Tibial artery (tissue), 4 donors: ENCODE data around the gene TCF21.

Experiments used
- DNase-seq, 2 donors: peaks; one replicate each; pipeline ENCODE4 v3.0.0-alpha.2; 2019
- H3K27ac ChIP-seq, 2 donors: fragments of 200-600 bp; sonication (generic) in 1 of 2; 1 replicate in 1 of 2; 2 replicates in 1 of 2; pipeline ENCODE4 v1.5.1; 2018 to 2019; ENCODE audit warnings: mild to moderate bottlenecking in 1 of 2
- H3K27me3 ChIP-seq, 2 donors: fragments of 200-600 bp; sonication (generic) in 1 of 2; one replicate each; pipeline versions ENCODE4 v1.5.1 to v1.6.0; 2016 to 2019
- H3K36me3 ChIP-seq, 3 donors: fragments of 200-600 bp; sonication (generic) in 2 of 3; one replicate each; pipeline ENCODE4 v1.5.1; 2016 to 2019; ENCODE audit warnings: mild to moderate bottlenecking in 2 of 3
- H3K4me1 ChIP-seq, 4 donors: fragments of 200-600 bp; sonication (generic) in 2 of 4; 1 replicate in 3 of 4; 2 replicates in 1 of 4; pipeline ENCODE4 v1.5.1; 2016 to 2019
- H3K4me3 ChIP-seq, 2 donors: fragments of 200-600 bp; sonication (generic) in 1 of 2; 1 replicate in 1 of 2; 2 replicates in 1 of 2; pipeline ENCODE4 v1.5.1; 2018 to 2019; ENCODE audit warnings: mild to moderate bottlenecking in 2 of 2
- H3K9me3 ChIP-seq, 3 donors: fragments of 200-600 bp; sonication (generic) in 1 of 3; one replicate each; pipeline ENCODE4 v1.5.1; 2016 to 2019
- intact Hi-C: fragments of 100-400 bp; cut with DNase I; formaldehyde crosslinking; loops from one replicate; pipeline ENCODE4 v1.15.0; 2023; ENCODE audit warnings: low total_unique reads
- TF ChIP-seq, protein P1 (sequence below), 2 experiments: fragments of 200-600 bp in 1 of 2; fragments of 450-650 bp in 1 of 2; IDR thresholded peaks; one replicate each; pipeline ENCODE4 v1.5.1; 2017 to 2019; ENCODE audit warnings: antibody characterized with exemption in 2 of 2, mild to moderate bottlenecking in 1 of 2, moderate library complexity in 1 of 2

The TCF21 gene

DNA sequence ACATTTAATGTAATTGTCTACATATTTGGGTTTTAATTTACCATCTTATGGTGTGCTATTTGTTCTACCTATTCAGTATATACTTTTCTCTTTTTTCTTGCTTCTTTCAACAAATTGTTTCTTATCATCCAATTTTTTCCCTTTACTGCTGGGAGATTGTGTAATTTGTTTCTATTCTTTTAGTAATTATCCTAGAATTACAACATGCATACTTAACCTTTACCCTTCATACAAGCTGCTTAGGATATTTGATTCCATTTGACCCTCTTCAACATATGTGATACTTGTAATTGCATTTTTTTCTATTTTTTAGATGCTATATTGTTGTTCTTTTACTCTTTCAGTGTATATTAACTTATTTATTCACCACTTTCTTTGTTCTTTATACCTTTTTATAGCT is 49.0 kb downstream of the TCF21 start:
- DNase-seq: no peak
- TF ChIP-seq, protein P1, sequence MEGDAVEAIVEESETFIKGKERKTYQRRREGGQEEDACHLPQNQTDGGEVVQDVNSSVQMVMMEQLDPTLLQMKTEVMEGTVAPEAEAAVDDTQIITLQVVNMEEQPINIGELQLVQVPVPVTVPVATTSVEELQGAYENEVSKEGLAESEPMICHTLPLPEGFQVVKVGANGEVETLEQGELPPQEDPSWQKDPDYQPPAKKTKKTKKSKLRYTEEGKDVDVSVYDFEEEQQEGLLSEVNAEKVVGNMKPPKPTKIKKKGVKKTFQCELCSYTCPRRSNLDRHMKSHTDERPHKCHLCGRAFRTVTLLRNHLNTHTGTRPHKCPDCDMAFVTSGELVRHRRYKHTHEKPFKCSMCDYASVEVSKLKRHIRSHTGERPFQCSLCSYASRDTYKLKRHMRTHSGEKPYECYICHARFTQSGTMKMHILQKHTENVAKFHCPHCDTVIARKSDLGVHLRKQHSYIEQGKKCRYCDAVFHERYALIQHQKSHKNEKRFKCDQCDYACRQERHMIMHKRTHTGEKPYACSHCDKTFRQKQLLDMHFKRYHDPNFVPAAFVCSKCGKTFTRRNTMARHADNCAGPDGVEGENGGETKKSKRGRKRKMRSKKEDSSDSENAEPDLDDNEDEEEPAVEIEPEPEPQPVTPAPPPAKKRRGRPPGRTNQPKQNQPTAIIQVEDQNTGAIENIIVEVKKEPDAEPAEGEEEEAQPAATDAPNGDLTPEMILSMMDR (IDR thresholded peaks at IDR 0.05): no peak
- Histone ChIP-seq H3K4me1 (no peaks in the 10 kb centered on the region), H3K9me3 (peaks cover 0 to 4% (median 0%) of the 10 kb centered on the region in 3 donors), H3K36me3 (no peaks in the 10 kb centered on the region), H3K4me3 (no peak overlapping the region), H3K27me3 (peaks cover 0 to 3% of the 10 kb centered on the region in 2 donors), H3K27ac (no peak overlapping the region)
- intact Hi-C loops: no loop called here

DNA sequence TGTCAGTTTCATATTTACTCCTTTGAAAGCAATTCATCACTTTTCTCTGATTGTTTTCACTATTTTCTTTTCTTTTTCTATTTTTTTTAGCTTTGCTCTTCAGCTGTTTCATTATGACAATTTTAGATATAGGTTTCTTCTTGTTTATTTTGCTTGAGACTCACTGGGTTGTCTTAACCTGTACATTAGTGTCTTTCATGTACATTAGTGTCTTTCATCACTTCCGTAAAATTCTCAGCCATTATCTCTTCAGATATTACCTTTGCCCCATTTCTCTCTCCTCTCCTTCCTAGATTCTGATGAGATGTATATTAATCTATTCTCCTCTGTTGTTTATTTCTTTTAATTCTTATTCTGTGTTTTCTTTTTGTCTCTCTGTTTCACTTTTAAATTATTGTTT is 49.6 kb downstream of the TCF21 start:
- TF ChIP-seq, protein P1 (IDR thresholded peaks at IDR 0.05): no peak
- Histone ChIP-seq H3K4me3 (no peak overlapping the region), H3K27ac (no peak overlapping the region), H3K27me3 (peaks cover 0 to 3% of the 10 kb centered on the region in 2 donors), H3K9me3 (no peaks in the 10 kb centered on the region), H3K36me3 (no peaks in the 10 kb centered on the region), H3K4me1 (no peaks in the 10 kb centered on the region)
- intact Hi-C loops: no loop called here
- DNase-seq: no peak

DNA sequence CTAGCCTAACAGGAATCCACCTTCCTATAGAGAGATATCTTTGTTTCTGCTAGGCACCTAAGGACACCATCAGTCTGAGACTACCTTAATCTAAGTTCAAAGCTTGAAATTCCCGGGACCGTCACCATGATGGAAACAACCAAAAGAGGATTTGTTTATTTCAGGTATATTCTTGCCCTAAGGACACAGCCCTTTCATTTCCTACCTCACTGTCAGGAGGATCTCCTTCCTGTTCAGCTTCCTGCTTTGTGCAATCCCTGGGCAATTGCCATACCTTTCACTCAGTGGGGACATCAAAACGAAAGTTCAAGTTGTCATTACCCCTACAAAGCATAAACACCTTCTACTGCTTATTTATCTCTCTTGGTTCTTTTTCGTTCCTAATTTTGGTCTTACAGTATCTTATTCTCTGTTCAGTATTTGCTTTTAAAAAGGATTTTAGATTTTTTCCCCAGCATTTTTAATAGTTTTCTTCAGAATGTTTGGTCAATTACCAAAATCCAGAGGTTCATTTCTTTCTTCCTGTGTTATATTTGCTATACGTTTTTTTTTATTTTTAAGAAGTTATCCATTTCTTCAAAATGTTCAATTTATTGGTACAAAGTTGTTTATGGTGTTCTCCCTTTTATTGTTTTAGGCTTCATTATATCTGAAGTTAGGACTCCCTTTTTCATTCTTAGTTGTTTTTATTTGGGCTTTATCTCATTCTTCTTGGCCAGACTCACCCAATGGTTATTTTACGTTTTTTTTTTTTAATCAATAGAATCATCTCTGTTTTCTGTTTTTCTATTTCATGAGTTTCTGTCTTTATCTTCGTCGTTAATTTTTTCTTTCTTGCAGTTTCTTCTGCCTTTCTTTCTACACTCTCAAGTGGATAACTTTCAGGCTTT is 51.1 kb downstream of the TCF21 start:
- H3K36me3 ChIP-seq: no peaks in the 10 kb centered on the region
- H3K27ac ChIP-seq: no peak overlapping the region
- H3K4me3 ChIP-seq: no peak overlapping the region
- TF ChIP-seq, protein P1 (IDR thresholded peaks at IDR 0.05): no peak
- no peaks in the 10 kb centered on the region for H3K4me1 ChIP-seq
- H3K27me3 ChIP-seq: peaks cover 0 to 3% of the 10 kb centered on the region in 2 donors
- intact Hi-C loops: no loop called here
- no peaks in the 10 kb centered on the region for H3K9me3 ChIP-seq
- DNase-seq: no peak
